ENCODE results near the gene PHLDA1. TPM values are rescaled to one million over a fixed set of nuclear protein-coding genes. Genes with fewer than 3 reads are reported as not detected.
A peak's percentile ranks its signal among the peaks of the same experiment; 100 is the strongest.

The PHLDA1 gene
- total and polyA plus RNA-seq, 2 of the 4 experiments (the other 2 are of a cell fraction), result 27.8 to 32.4 TPM

DNA sequence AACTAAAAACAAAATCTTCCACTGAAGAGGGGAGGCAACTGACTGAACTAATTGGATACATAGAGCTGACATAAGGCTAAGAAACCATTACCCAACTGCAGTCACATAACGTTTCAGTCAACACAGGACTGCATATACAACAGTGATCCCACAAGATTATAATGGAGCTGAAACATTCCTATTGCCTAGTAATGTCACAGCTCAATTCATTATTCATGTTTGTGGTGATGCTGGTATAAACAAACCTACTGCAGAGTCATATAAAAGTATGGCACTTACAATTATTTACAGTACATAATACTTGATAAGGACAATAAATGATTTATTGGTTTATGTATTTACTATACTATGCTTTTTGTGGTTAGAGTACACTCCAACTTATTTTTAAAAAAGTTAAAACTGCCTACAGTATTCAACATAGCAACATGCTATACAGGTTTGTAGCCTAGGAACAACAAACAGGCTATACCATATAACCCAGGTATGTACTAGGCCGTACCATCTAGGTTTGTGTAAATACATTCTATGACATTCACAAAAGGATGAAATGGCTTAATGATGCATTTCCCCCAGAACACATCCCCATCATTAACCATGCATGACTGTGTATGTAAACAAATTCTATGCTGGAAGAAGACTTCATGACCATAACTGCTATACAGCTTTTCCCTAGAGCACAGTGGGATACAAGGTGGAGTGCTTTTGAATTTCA is 48.6 kb upstream of the PHLDA1 start:
- CTCF ChIA-PET, result interaction anchor here (0.6 to 1.3 kb wide), 5 partner anchors 10 to 575 kb away, joined by 3 to 5 read pairs (median 3); no protein-coding TSS in a partner anchor
- TF ChIP-seq BHLHE40 (IDR thresholded peaks at IDR 0.05; ENCODE audit: low read depth, low read length) (no peak), FOS (IDR thresholded peaks at IDR 0.05; ENCODE audit: low read depth, low read length) (0 out of 2 replicates have a peak, but pooled peaks have one; percentile 8), CEBPB (IDR thresholded peaks at IDR 0.05; ENCODE audit: low read depth, low read length) (peak; percentile 58; the same call in 1 of the 2 replicates)
- no peak overlapping the region for H3K56ac ChIP-seq (ENCODE audit: extremely low read depth, insufficient read depth, low read length)
- H3K27me3 ChIP-seq (ENCODE audit: control insufficient read depth, insufficient read depth, low read length), result no peaks in the 10 kb centered on the region
- H3K4me3 ChIP-seq (ENCODE audit: insufficient read depth, low read depth, low read length), result no peak overlapping the region
- H2BK120ac ChIP-seq (ENCODE audit: low read depth, low read length), result no peak overlapping the region
- no peak overlapping the region for H3K9ac ChIP-seq (ENCODE audit: low read depth, low read length)
- peaks cover 12% of the 10 kb centered on the region for H3K9me1 ChIP-seq (ENCODE audit: insufficient read depth, low read length)
- no peak overlapping the region for H2AK5ac ChIP-seq (ENCODE audit: low read depth, low read length)
- 0 out of 2 replicates have a peak, but pooled peaks cover 2% of the 10 kb centered on the region for H3K9me3 ChIP-seq (ENCODE audit: control insufficient read depth, insufficient read depth, low read length)
- POLR2A ChIA-PET (ENCODE audit: unreplicated experiment), result no interaction called here
- H2BK5ac ChIP-seq (ENCODE audit: low read depth, low read length, poor library complexity, severe bottlenecking), result peak overlapping the region; percentile 57
- dilution Hi-C loops (cut with HindIII; ENCODE audit: low sequenced_read_pairs, unreplicated experiment), result no loop called here
- no peak overlapping the region for H2BK20ac ChIP-seq (ENCODE audit: low read depth, low read length)
- BruUV-seq (replicated peaks), result no TSS peak
- no peak overlapping the region for H2AFZ ChIP-seq (replicated peaks; ENCODE audit: low read length, poor library complexity)
- no peak overlapping the region for H2AK9ac ChIP-seq (replicated peaks; ENCODE audit: low read depth, low read length, poor library complexity)
- WGBS, 2 experiments (ENCODE audit: extremely low coverage in 2 of 2, insufficient read length in 1 of 2), result no CpG with 5 or more reads among the region's 2 CpGs
- H3K4me2 ChIP-seq (ENCODE audit: low read depth, low read length), result peak overlapping the region; percentile 49; the same call in 1 of the 2 replicates
- no peak overlapping the region; the same call in 1 of the 2 replicates for H3K4ac ChIP-seq (ENCODE audit: low read depth, low read length)
- no peak overlapping the region for H3K14ac ChIP-seq (replicated peaks; ENCODE audit: low read depth, low read length)
- DNase-seq (peak; percentile 74), ATAC-seq (ENCODE audit: low read depth) (0 out of 2 replicates have a peak, but pooled peaks have one; percentile 4)
- H4K5ac ChIP-seq (ENCODE audit: low read depth, low read length), result no peak overlapping the region
- H3K36me3 ChIP-seq (ENCODE audit: control insufficient read depth, insufficient read depth, low read length), result peaks cover 4% of the 10 kb centered on the region
- intact Hi-C loops (cut with micrococcal nuclease), result loop anchor here (5.0 kb wide), 2 partner anchors 197 to 377 kb away; no protein-coding TSS in a partner anchor
- peak overlapping the region; percentile 70; the same call in 1 of the 2 replicates for H3K27ac ChIP-seq (ENCODE audit: insufficient read depth, low read length)
- peaks cover 83% of the 10 kb centered on the region for H4K20me1 ChIP-seq (ENCODE audit: insufficient read depth, low read length)
- no peak overlapping the region for H3K23ac ChIP-seq (ENCODE audit: low read depth, low read length)
- no peak overlapping the region for H2BK15ac ChIP-seq (ENCODE audit: low read depth, low read length)
- in situ Hi-C loops (cut with MboI; ENCODE audit: low sequenced_read_pairs), result no loop called here
- H3K4me1 ChIP-seq (ENCODE audit: control insufficient read depth, insufficient read depth, low read length), result peaks cover 4% of the 10 kb centered on the region
- no peak overlapping the region for H4K8ac ChIP-seq (ENCODE audit: low read depth in 2 of 2, low read length in 2 of 2)
- no peak overlapping the region for H3K18ac ChIP-seq (ENCODE audit: low read depth, low read length)
- peaks cover 0 to 27% of the 10 kb centered on the region in 2 experiments; a peak in 2 of 4 replicates for H3K79me1 ChIP-seq (ENCODE audit: low read depth in 1 of 2, low read length in 2 of 2)
- H4K91ac ChIP-seq (ENCODE audit: insufficient read depth, low read depth, low read length), result no peak overlapping the region
